KMS-11 (cell line): ENCODE data around the gene EML1.

Experiments used
- H2AFZ ChIP-seq: fragments of 200-600 bp; sonication (generic); 2 replicates; pipeline ENCODE4 v1.6.1; 2016; ENCODE audit warnings: antibody characterized with exemption, mixed run types, low read depth
- H3K27ac ChIP-seq: fragments of 200-600 bp; sonication (generic); 2 replicates; pipeline ENCODE4 v1.6.1; 2016; ENCODE audit warnings: mild to moderate bottlenecking, mixed run types
- H3K27me3 ChIP-seq: fragments of 200-600 bp; sonication (generic); 2 replicates; pipeline ENCODE4 v1.6.1; 2017; ENCODE audit warnings: mild to moderate bottlenecking, low read depth, mixed run types, moderate library complexity; ENCODE audit not compliant: insufficient read depth
- H3K36me3 ChIP-seq: fragments of 200-600 bp; sonication (generic); 2 replicates; pipeline ENCODE4 v1.6.1; 2017; ENCODE audit warnings: mild to moderate bottlenecking, mixed run types; ENCODE audit not compliant: insufficient read depth
- H3K4me1 ChIP-seq: fragments of 200-600 bp; sonication (generic); 2 replicates; pipeline ENCODE4 v1.6.1; 2016; ENCODE audit warnings: mild to moderate bottlenecking, low read depth, mixed run types; ENCODE audit not compliant: poor library complexity, severe bottlenecking
- H3K4me2 ChIP-seq: fragments of 200-600 bp; sonication (generic); 2 replicates; pipeline ENCODE4 v1.7.0; 2016; ENCODE audit warnings: mild to moderate bottlenecking, mixed run types
- H3K4me3 ChIP-seq: fragments of 200-600 bp; sonication (generic); IDR thresholded peaks from 2 replicates; pipeline ENCODE4 v1.6.1; 2017; ENCODE audit warnings: low read depth, low read length, mixed read lengths; ENCODE audit not compliant: insufficient read depth
- H3K79me2 ChIP-seq: fragments of 200-600 bp; sonication (generic); 2 replicates; pipeline ENCODE4 v1.6.1; 2016; ENCODE audit warnings: low read depth, mixed run types; ENCODE audit not compliant: insufficient read depth
- H3K9ac ChIP-seq: fragments of 200-600 bp; sonication (generic); 2 replicates; pipeline ENCODE4 v1.6.1; 2016; ENCODE audit warnings: mild to moderate bottlenecking, mixed run types
- H4K20me1 ChIP-seq: fragments of 200-600 bp; sonication (generic); 2 replicates; pipeline ENCODE4 v1.6.1; 2016; ENCODE audit warnings: mild to moderate bottlenecking, mixed run types; ENCODE audit not compliant: insufficient read depth
- TF ChIP-seq, protein P1 (sequence below): fragments of 200-600 bp; sonication (generic); conservative IDR thresholded peaks from 2 replicates; pipeline ENCODE4 v1.6.1; 2017; ENCODE audit warnings: low read depth, mild to moderate bottlenecking, antibody characterized with exemption, low read length, moderate library complexity, mixed read lengths

The EML1 gene

DNA sequence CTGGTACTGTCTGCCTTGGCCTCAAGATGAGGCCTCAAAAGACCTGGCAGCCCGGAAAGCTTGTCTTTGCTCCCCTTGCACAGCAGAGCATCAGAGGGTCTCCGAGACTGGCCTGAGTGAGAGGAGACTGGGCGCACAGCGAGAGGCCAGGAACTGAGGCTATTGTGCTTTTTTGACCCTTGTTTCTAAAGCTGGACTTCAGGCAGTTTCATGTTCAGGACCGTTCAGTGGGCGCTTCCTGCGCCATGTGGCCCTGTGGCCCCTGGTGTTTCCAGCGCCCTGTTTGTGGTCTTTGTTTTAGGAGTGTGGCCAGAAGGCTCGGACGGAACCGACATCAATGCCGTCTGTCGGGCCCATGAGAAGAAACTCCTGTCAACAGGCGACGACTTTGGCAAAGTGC, 145.7 kb downstream of the EML1 start:
- Histone ChIP-seq H2AFZ (no peak overlapping the region), H3K79me2 (no peaks in the 10 kb centered on the region), H3K4me2 (no peak overlapping the region)

DNA sequence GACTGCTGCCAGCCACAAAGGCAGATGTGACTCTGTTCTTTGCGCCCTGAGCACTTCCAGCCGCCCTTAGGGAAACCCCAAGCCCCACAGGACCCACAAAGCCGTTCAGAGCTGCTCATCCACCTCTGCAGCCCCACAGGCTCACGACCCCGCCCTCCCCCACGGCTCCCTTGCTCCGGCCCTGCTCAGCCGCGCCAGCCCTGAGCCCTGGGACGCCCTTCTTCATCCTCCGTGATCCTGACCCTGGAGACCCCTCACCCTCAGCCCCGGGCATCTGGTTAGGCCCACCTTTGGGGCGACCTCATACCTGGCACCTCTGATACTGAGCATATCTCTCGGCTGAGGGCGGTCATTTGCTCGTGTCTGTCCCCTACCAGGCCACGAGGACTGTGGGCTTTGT, 146.2 kb downstream of the EML1 start:
- no peaks in the 10 kb centered on the region for H3K27me3 ChIP-seq
- H3K36me3 ChIP-seq, result no peaks in the 10 kb centered on the region
- no peak overlapping the region for H3K9ac ChIP-seq
- no peak overlapping the region for H3K27ac ChIP-seq
- TF ChIP-seq, protein P1, sequence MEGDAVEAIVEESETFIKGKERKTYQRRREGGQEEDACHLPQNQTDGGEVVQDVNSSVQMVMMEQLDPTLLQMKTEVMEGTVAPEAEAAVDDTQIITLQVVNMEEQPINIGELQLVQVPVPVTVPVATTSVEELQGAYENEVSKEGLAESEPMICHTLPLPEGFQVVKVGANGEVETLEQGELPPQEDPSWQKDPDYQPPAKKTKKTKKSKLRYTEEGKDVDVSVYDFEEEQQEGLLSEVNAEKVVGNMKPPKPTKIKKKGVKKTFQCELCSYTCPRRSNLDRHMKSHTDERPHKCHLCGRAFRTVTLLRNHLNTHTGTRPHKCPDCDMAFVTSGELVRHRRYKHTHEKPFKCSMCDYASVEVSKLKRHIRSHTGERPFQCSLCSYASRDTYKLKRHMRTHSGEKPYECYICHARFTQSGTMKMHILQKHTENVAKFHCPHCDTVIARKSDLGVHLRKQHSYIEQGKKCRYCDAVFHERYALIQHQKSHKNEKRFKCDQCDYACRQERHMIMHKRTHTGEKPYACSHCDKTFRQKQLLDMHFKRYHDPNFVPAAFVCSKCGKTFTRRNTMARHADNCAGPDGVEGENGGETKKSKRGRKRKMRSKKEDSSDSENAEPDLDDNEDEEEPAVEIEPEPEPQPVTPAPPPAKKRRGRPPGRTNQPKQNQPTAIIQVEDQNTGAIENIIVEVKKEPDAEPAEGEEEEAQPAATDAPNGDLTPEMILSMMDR, result no peak
- H3K4me1 ChIP-seq, result no peaks in the 10 kb centered on the region
- no peak overlapping the region for H3K4me2 ChIP-seq
- H3K4me3 ChIP-seq, result no peak overlapping the region
- no peaks in the 10 kb centered on the region for H3K79me2 ChIP-seq
- H2AFZ ChIP-seq, result no peak overlapping the region
- no peaks in the 10 kb centered on the region for H4K20me1 ChIP-seq

More for the DNA sequence above, 145.7 kb downstream of the EML1 start:
- Histone ChIP-seq H3K4me1 (no peaks in the 10 kb centered on the region), H3K27ac (no peak overlapping the region), H3K4me3 (no peak overlapping the region), H3K36me3 (no peaks in the 10 kb centered on the region), H3K9ac (no peak overlapping the region), H4K20me1 (no peaks in the 10 kb centered on the region), H3K27me3 (no peaks in the 10 kb centered on the region)
- TF ChIP-seq, protein P1, result no peak

DNA sequence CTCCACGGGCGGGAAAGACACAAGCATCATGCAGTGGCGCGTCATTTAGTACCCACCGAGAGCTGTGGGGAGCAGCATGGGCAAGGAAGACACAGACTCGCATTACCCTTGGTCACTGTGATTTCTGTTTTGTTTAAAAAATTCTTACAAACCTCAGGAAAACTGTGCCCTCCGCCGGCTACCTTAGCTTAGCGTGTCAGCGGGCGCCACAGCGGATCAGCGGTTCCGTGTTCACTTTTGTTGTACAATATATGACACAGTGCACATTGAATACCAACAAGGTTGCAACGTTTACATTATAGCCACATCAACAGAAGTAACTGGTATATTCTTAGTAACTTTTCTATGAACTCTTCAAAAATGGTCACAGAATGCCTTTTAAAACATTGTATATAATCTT, 146.9 kb downstream of the EML1 start:
- Histone ChIP-seq H3K4me3 (no peak overlapping the region), H3K36me3 (no peaks in the 10 kb centered on the region)

DNA sequence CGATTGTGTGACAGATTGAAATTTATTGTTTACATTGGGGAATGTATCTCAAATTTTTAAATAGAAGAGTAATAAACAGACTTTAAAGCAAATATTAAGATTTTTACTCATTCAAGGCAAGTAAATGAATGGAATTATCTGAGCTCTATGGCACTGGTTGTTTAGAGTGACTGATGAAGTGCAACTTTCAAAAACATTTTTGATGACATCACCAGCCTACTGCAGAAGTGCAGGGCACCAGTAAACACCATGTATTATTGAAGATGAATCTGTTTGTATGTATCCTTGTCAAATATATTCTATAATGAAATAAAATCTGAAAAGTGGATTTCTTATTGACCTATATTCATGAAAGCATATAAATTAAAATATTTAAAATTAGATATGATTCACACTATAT, 148.0 kb downstream of the EML1 start:
- Histone ChIP-seq H3K27ac (no peak overlapping the region), H3K4me1 (peaks cover 8% of the 10 kb centered on the region), H3K9ac (no peak overlapping the region), H3K4me2 (no peak overlapping the region), H4K20me1 (no peaks in the 10 kb centered on the region), H3K36me3 (no peaks in the 10 kb centered on the region), H3K4me3 (no peak overlapping the region), H3K79me2 (no peaks in the 10 kb centered on the region), H3K27me3 (no peaks in the 10 kb centered on the region), H2AFZ (no peak overlapping the region)
- TF ChIP-seq, protein P1, result no peak

More for the DNA sequence above, 146.9 kb downstream of the EML1 start:
- no peak overlapping the region for H3K9ac ChIP-seq
- no peaks in the 10 kb centered on the region for H3K27me3 ChIP-seq
- H3K79me2 ChIP-seq, result no peaks in the 10 kb centered on the region
- no peaks in the 10 kb centered on the region for H3K4me1 ChIP-seq
- H2AFZ ChIP-seq, result no peak overlapping the region
- H4K20me1 ChIP-seq, result no peaks in the 10 kb centered on the region
- H3K4me2 ChIP-seq, result no peak overlapping the region
- TF ChIP-seq, protein P1, result no peak
- H3K27ac ChIP-seq, result no peak overlapping the region
